ENCODE data around the gene HAS3.

GRCh38 chr16:69143116-69143515 is 37.7 kb downstream of the HAS3 start:
- TF ChIP-seq CTCF (conservative IDR thresholded peaks at IDR 0.05; ENCODE audit: low read depth, low read length) (peak; percentile 22; the same call in 1 of the 2 replicates), EZH2 (IDR thresholded peaks at IDR 0.05; ENCODE audit: low read length, unreplicated experiment) (no peak), EZH2phosphoT487 (IDR thresholded peaks at IDR 0.05; ENCODE audit: borderline replicate concordance, low read length) (no peak)

Measured in PC-3 (cell line).